Activated naive CD4-positive, alpha-beta T cell treated with anti-CD3 and anti-CD28 coated beads, Interleukin-2, amount 50 U/mL, for 24 hours (primary cell): ENCODE data around the gene ADAM17.
A peak's percentile ranks its signal among the peaks of the same experiment; 100 is the strongest.

Experiments
- H3K27ac Mint-ChIP-seq: one replicate; pipeline ENCODE4 v1.8.0; 2021; ENCODE audit warnings: mild to moderate bottlenecking, mixed read lengths
- H3K27me3 Mint-ChIP-seq: one replicate; pipeline ENCODE4 v1.8.0; 2021; ENCODE audit warnings: mixed read lengths
- H3K36me3 Mint-ChIP-seq: one replicate; pipeline ENCODE4 v1.8.0; 2021; ENCODE audit warnings: mixed read lengths
- H3K4me1 Mint-ChIP-seq: one replicate; pipeline ENCODE4 v1.8.0; 2021; ENCODE audit warnings: mixed read lengths
- H3K4me3 Mint-ChIP-seq: one replicate; pipeline ENCODE4 v1.8.0; 2021; ENCODE audit warnings: mild to moderate bottlenecking, mixed read lengths
- H3K9me3 Mint-ChIP-seq: one replicate; pipeline ENCODE4 v1.8.0; 2021; ENCODE audit warnings: mixed read lengths

Gene ADAM17

DNA sequence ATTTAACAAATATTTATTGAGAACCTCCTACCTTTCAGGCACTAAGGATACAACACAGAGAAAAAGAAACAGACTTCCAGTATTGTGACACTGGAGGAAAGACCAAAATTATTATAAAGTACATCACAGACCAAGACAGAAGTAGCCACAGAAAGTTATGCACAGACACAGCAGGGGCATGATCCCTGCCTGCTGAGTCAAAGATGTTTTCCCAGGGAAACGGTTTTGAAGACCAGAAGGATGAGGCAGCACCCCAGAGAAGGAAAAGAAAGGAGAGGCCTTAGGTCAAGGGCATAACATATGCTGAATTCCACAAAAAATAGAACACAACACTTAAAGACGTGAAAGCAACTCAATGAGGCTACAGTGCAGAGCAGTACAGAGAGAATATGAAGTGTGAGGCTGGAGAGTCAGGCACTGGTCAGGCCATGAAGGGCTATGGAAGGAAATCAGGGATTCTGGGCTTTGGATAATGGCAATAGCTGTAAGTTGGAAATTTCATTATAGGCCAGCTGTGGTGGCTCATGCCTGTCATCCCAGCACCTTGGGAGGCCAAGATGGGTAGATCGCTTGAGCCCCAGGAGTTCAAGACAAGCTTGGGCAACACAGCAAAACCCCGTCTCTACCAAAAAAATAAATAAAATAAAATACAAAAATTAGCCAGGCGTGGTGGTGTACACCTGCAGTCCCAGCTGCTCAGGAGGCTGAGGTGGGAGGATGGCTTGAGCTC, 8.2 kb downstream of the ADAM17 start:
- Mint-ChIP-seq H3K27ac (peak overlapping the region; percentile 90), H3K4me3 (peak overlapping the region; percentile 72), H3K36me3 (peaks cover 15% of the 10 kb centered on the region), H3K4me1 (peaks cover 75% of the 10 kb centered on the region), H3K9me3 (no peaks in the 10 kb centered on the region), H3K27me3 (no peaks in the 10 kb centered on the region)

DNA sequence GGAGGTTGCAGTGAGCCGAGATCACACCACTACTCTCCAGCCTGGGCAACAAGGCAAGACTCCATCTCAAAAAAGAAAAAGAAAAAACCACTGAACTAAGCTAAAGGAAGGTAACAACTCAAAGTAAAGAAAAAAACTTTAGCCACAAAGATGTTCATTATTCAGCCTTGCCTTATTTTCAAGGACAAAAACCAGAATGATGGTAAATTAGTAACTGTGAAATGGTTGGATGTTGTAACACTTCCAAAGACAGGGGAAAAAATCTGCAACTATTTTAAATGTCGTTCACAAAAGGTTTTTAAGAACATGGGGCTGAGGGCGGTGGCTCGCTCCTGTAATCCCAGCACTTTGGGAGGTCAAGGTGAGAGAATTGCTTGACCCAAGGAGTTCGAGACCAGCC, 10.1 kb downstream of the ADAM17 start:
- H3K27me3 Mint-ChIP-seq: no peaks in the 10 kb centered on the region
- no peak overlapping the region for H3K27ac Mint-ChIP-seq
- peaks cover 15% of the 10 kb centered on the region for H3K36me3 Mint-ChIP-seq
- no peaks in the 10 kb centered on the region for H3K9me3 Mint-ChIP-seq
- peaks cover 66% of the 10 kb centered on the region for H3K4me1 Mint-ChIP-seq
- no peak overlapping the region for H3K4me3 Mint-ChIP-seq

DNA sequence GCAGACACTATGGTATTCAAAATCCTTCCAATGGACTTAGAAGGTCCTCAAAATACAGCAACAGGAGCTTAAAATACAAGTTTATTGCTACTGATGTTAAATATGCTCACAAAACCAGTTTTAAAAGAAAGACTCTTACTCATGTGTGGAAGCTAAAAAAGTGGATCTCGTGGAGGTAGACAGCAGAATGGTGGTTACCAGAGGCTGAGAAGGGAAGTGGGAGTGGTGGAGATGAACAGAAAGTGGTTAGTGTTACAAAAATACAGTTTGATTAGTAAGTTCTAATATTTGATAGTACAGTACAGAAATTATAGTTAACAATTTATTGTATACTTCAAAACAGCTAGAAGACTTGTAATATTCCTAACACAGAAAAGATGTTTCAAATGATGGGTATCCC, 12.1 kb downstream of the ADAM17 start:
- peaks cover 69% of the 10 kb centered on the region for H3K4me1 Mint-ChIP-seq
- H3K4me3 Mint-ChIP-seq: peak overlapping the region; percentile 16
- H3K27me3 Mint-ChIP-seq: no peaks in the 10 kb centered on the region
- H3K27ac Mint-ChIP-seq: peak overlapping the region; percentile 52
- H3K9me3 Mint-ChIP-seq: no peaks in the 10 kb centered on the region
- peaks cover 20% of the 10 kb centered on the region for H3K36me3 Mint-ChIP-seq

DNA sequence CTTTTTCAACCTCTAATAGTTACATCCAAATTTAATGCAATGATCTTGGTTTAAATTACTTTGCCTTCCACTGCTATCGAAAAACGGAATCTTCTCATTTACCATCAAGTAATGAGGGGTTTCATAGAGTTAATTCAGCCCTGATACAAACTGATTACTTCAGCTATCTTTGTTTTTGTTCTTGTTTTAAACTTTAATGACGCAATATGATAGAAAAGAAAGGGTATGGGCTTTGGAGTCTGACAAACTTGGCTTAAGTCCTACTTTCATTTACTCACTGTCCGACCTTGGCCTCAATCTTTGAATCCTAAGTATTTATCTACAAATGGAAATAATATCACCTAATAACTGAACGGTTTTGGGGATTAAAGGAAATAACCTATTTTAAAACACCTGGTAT, 16.1 kb downstream of the ADAM17 start:
- H3K27me3 Mint-ChIP-seq: no peaks in the 10 kb centered on the region
- no peak overlapping the region for H3K4me3 Mint-ChIP-seq
- H3K36me3 Mint-ChIP-seq: peaks cover 13% of the 10 kb centered on the region
- no peaks in the 10 kb centered on the region for H3K9me3 Mint-ChIP-seq
- H3K4me1 Mint-ChIP-seq: peaks cover 51% of the 10 kb centered on the region
- no peak overlapping the region for H3K27ac Mint-ChIP-seq

DNA sequence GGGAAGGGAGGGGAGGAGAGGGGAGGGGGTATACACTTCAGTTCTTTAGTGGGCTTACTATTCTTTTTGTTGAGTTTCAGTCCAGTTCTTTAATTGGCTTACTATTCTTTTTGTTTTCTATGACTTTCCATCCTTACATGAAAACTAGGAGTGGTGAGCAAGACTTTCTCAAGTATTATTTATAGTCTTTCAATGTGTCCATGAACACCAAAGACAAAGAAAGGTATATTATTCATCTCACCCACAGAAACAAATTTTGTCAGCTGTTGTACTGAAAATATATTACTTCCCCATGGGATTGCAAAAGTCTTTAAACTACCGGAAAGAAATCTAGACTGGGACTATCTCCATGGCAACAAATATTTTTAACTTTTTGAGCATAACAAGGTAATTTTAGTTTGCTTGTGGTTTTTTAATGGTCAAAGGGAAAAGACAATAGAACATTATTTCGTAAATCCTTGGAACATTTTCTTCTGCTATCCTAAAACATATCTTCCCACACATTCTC, 17.6 kb downstream of the ADAM17 start:
- Mint-ChIP-seq H3K27ac (no peak overlapping the region), H3K4me1 (peaks cover 43% of the 10 kb centered on the region), H3K27me3 (no peaks in the 10 kb centered on the region), H3K36me3 (peaks cover 10% of the 10 kb centered on the region), H3K4me3 (no peak overlapping the region), H3K9me3 (no peaks in the 10 kb centered on the region)

DNA sequence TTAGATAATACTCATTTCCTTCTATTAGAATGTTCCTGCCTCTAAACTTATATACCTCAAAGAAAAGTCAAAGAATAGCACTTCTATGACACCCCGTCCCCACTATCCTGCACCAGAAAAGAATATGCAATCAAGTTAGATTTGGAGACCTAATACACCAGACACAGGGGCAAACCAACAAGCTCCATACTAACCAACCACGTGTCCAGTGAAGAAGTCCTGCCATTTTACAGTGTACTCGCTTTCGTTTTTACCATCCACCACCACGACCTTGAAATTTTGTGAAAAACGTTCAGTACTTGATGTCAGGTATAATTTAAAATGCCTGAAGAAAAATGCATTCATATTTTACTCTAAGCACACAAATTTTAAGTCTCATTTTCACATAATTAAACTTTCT, 19.1 kb downstream of the ADAM17 start:
- no peak overlapping the region for H3K4me3 Mint-ChIP-seq
- peaks cover 7% of the 10 kb centered on the region for H3K36me3 Mint-ChIP-seq
- no peaks in the 10 kb centered on the region for H3K27me3 Mint-ChIP-seq
- peaks cover 41% of the 10 kb centered on the region for H3K4me1 Mint-ChIP-seq
- H3K9me3 Mint-ChIP-seq: no peaks in the 10 kb centered on the region
- H3K27ac Mint-ChIP-seq: no peak overlapping the region

DNA sequence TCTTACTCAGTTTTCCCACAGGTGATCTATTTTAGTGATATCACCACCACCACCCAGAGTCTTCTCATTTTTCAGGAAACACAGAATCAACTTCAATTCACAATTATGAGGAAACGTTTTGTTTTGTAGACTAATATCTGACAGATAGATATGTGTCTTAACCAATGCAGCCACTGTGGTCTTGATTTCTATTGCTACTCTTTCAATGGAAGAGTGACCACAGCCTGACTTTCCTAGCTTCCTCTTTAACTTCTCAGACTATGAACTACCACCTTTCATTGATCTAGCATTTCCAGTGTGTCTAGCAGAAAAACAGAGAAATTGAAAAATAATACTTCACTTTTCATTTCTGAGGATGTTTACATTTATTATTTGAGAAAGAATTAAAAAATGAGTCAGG, 20.5 kb downstream of the ADAM17 start:
- Mint-ChIP-seq H3K4me1 (peaks cover 33% of the 10 kb centered on the region), H3K36me3 (peaks cover 7% of the 10 kb centered on the region), H3K4me3 (no peak overlapping the region), H3K9me3 (no peaks in the 10 kb centered on the region), H3K27me3 (no peaks in the 10 kb centered on the region), H3K27ac (no peak overlapping the region)

DNA sequence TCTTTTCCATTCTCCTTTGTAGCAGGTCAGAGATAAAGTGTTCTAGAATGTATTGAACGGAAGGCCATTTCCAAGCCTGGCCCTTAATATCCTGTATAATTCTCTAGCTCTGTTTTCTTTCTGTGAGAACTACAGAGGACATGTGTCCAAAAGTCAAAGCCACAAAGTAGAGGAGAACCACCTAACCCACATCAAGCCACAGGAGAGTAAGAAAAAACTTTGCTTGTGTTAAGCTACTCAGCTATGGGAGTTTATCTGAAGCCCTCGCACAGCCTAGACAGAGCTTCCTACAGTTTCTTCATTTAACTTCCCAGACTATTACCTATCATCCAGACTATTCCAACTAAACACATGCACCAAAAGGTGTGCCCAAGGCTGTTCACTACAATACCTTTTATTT, 22.0 kb downstream of the ADAM17 start:
- Mint-ChIP-seq H3K4me3 (no peak overlapping the region), H3K4me1 (peaks cover 26% of the 10 kb centered on the region), H3K27me3 (no peaks in the 10 kb centered on the region), H3K27ac (no peak overlapping the region), H3K36me3 (peaks cover 4% of the 10 kb centered on the region), H3K9me3 (no peaks in the 10 kb centered on the region)

DNA sequence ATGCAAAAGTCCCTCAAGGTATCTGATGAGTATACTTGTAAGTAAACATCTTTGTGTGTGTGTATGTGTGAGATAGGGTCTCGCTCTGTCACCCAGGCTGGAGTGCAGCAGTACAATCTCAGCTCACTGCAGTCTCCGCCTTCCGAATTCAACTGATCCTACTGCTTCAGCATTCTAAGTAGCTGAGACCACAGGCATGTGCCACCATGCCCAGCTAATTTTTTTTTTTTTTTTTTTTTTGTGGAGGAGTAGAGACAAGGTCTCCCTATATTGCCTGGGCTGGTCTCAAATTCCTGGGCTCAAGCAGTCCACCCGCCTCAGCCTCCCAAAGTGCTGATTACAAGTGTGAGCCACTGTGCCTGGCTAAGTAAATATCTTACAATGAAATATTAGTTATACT, 23.2 kb downstream of the ADAM17 start:
- no peak overlapping the region for H3K27ac Mint-ChIP-seq

DNA sequence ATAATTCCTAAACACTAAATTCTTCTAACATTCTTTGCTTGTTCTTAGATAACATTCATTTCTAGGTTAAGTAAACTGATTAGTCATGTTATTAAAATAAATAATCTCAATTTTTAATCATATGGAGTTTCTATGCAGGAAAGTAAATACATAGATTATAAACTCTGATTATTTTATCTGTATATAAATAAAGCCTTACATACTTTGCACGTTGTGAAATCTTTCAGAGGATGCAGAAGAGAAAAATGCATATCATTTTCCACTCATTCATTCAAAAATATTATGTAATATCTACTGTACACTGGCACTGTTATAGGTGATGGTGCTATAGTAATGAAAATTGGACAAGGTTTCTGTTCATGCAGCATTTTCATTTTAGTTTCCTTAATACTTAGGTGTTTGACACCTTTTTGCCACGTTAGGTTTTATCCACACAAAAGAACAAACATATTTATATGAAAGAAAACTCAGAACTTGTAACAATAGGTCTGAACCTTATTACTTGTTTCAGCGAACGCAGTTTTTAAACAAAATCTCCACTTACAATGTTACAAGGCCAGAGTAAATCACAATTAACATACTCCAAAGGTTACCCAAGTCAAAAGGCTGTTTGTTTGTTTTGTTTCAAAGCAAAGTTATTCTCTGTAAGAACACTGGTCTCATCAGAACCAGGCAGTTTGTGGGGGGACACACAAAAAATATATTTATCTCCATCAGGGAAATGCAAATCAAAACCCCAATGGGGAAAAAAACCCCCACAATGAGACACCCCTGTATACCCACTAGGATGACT, 27.4 kb downstream of the ADAM17 start:
- Mint-ChIP-seq H3K4me3 (no peak overlapping the region), H3K36me3 (peaks cover 19% of the 10 kb centered on the region), H3K27ac (peak overlapping the region; percentile 8), H3K27me3 (no peaks in the 10 kb centered on the region), H3K4me1 (peaks cover 7% of the 10 kb centered on the region), H3K9me3 (no peaks in the 10 kb centered on the region)

More for the DNA sequence above, 23.2 kb downstream of the ADAM17 start:
- Mint-ChIP-seq H3K4me1 (peaks cover 18% of the 10 kb centered on the region), H3K9me3 (no peaks in the 10 kb centered on the region), H3K27me3 (no peaks in the 10 kb centered on the region), H3K4me3 (no peak overlapping the region), H3K36me3 (peaks cover 8% of the 10 kb centered on the region)

DNA sequence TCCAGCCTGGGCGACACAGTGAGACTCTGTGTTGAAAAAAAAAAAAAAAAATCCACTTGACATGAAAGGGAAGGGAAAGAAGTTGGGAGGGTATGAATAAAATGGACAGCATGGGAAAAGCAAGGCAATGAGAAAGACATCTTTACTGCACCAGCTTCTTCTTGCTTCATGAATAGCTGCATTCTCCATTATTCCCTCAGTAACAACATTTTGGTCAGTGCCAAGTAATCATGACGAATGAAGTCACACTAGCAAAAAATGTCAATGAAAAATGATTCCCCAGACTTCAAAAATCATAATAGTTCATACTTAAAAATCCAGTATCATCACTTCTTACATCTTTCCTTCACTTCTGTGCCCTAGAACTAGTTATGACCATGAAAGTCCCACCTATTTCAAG, 30.4 kb downstream of the ADAM17 start:
- no peak overlapping the region for H3K27ac Mint-ChIP-seq
- peaks cover 7% of the 10 kb centered on the region for H3K4me1 Mint-ChIP-seq
- no peaks in the 10 kb centered on the region for H3K9me3 Mint-ChIP-seq
- H3K36me3 Mint-ChIP-seq: peaks cover 30% of the 10 kb centered on the region
- no peaks in the 10 kb centered on the region for H3K27me3 Mint-ChIP-seq
- H3K4me3 Mint-ChIP-seq: no peak overlapping the region

DNA sequence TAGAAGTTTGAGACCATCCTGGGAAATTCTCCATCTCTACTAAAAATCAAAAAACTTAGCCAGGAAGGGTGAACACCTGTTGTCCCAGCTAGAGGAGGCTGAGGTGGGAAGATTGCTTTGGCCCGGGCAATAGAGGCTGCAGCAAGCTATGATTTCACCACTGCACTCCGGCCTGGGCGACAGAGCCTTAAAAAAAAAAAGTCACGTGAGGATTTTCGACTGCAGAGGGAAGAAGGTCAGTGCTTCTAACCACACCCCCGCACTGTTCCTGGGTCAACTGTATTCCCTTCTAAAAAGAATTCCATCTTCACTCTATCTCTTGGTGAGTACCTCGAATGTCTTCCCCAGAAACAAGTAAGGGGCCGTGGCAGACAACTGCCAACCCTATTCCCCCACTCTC, 31.3 kb downstream of the ADAM17 start:
- Mint-ChIP-seq H3K4me1 (peaks cover 7% of the 10 kb centered on the region), H3K27me3 (no peaks in the 10 kb centered on the region), H3K27ac (no peak overlapping the region), H3K36me3 (peaks cover 32% of the 10 kb centered on the region), H3K9me3 (no peaks in the 10 kb centered on the region), H3K4me3 (no peak overlapping the region)

DNA sequence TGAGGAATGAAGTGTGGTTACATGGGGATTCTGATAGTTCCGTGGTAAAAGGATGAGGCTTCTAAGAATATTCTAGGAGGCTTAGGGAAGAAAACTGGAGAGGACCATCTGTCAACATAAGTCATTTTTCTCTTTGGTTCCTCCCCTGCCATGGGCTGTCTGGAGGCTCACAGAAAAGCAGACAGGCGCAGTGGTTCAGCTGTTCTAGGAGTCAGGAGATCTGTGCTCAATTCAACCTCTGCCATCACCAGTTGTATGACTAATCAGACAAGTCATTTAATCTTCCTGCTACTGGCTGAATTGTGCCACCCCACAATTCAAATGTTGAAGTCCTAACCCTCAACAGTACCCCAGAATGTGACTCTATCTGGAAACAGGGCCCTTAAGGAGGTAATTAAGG, 36.4 kb downstream of the ADAM17 start:
- Mint-ChIP-seq H3K9me3 (no peaks in the 10 kb centered on the region), H3K36me3 (peaks cover 30% of the 10 kb centered on the region), H3K4me1 (no peaks in the 10 kb centered on the region), H3K4me3 (no peak overlapping the region), H3K27ac (peak overlapping the region; percentile 46), H3K27me3 (no peaks in the 10 kb centered on the region)

DNA sequence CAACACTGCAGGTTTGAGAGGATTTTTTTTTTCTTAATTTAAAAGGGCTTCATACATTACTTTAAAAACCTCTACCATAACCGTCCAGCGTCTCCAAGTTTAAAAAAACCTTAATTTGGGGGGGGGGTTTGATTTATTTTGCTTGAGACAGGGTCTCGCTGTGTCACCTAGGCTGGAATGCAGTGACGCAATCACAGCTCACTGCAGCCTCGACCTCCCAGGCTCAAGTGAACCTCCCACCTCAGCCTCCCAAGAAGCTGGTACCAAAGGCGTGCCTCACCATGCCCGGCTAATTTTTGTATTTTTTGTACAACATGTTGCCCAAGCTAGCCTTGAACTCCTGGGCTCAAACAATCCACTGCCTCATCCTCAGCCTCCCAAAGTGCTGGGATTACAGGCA, 36.9 kb downstream of the ADAM17 start:
- peaks cover 32% of the 10 kb centered on the region for H3K36me3 Mint-ChIP-seq
- H3K9me3 Mint-ChIP-seq: no peaks in the 10 kb centered on the region
- no peak overlapping the region for H3K27ac Mint-ChIP-seq
- no peaks in the 10 kb centered on the region for H3K27me3 Mint-ChIP-seq
- H3K4me1 Mint-ChIP-seq: no peaks in the 10 kb centered on the region
- no peak overlapping the region for H3K4me3 Mint-ChIP-seq

DNA sequence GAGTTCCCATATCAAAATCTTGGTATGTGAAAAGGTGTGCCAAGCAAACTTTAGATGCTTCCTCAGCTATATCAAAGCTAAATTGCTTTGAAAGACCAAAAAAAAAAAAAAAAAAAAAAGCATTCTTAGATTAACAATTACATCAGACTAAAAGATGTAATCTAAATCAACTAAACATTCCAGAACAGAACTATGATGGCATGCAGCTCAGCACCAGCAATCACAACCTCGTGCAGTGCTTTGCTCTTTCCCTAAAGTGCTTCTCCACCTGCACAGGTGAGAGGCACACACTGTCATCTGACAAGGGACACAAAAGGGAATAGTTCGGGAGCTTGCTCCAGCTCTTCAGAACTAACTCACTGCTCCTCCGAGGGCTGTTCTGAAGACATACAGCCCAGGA, 37.5 kb downstream of the ADAM17 start:
- Mint-ChIP-seq H3K9me3 (no peaks in the 10 kb centered on the region), H3K27ac (no peak overlapping the region), H3K4me1 (no peaks in the 10 kb centered on the region), H3K27me3 (no peaks in the 10 kb centered on the region), H3K36me3 (peaks cover 33% of the 10 kb centered on the region), H3K4me3 (no peak overlapping the region)

DNA sequence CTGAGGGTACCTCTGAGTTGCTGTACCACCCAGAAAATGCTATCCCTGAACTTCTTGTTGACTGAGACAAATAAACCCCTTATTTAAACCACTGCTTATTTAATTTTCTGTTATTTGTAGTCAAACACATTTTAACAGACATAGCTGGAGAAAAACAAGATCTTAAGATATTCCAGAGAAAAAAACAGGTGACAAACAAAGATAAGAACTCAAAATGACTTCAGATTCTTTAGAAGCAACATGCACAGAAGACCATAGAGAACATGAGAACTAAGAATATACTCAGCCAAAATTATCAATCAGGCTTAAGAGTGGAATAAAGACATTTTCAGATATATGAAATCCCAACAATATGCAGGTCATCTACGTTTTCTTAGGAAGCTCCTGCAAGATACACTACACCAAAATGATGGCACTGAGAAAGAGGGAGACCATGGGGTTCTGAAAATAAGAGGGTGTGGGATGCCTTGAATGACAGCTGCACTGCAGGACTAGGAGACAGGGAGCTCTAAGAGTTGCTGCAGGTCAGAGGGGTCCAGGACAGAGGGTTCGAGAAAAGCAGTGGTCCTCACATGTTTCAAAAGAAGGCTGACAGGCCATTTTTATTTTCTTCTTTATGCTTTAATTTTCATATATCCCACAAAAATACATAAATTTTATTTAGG, 38.4 kb downstream of the ADAM17 start:
- Mint-ChIP-seq H3K36me3 (peaks cover 30% of the 10 kb centered on the region), H3K9me3 (no peaks in the 10 kb centered on the region), H3K27ac (peak overlapping the region; percentile 55), H3K4me1 (no peaks in the 10 kb centered on the region), H3K4me3 (no peak overlapping the region), H3K27me3 (no peaks in the 10 kb centered on the region)
